ENCODE results near the gene GRIK5. TPM values are rescaled to one million over a fixed set of nuclear protein-coding genes. Genes with fewer than 3 reads are reported as not detected.

Gene GRIK5
- total and polyA plus RNA-seq, 4 donors = 0.09 to 0.42 (median 0.17) TPM; not detected in 1

DNA sequence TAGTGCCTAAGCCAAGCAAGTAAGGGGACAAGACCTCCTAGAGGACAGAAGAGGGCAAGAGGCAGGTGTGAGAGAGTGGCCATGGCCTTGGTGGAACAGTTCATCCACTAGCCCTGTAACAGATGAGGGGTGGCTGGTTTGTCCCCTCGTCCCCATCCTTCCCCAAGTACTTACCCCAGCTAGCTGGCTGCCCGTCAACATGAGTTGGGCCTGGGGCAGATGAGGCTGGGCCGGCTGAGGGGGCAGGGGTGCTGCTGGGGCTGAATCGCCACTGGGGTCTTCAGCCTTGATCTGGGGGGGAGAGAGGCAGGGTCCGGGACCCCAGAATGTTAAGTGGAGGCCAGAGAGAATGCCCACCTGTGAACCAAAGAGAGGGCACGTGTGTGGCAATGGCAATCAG, 47.1 kb upstream of the GRIK5 start:
- Histone ChIP-seq H3K27me3 (ENCODE audit: control insufficient read depth in 4 of 4, insufficient read depth in 4 of 4, low read length in 3 of 4) (no peaks in the 10 kb centered on the region), H3K4me1 (ENCODE audit: control insufficient read depth in 4 of 4, insufficient read depth in 4 of 4, low read length in 3 of 4) (no peaks in the 10 kb centered on the region), H3K9me3 (ENCODE audit: control insufficient read depth in 4 of 4, low read length in 3 of 4) (no peaks in the 10 kb centered on the region), H3K27ac (ENCODE audit: low read depth in 1 of 2, low read length in 2 of 2) (no peak overlapping the region), H3K9ac (ENCODE audit: low read depth in 1 of 2, low read length in 2 of 2) (no peak overlapping the region), H3K36me3 (ENCODE audit: control insufficient read depth in 4 of 4, insufficient read depth in 3 of 4, low read depth in 1 of 4, low read length in 3 of 4) (no peaks in the 10 kb centered on the region), H3K4me3 (ENCODE audit: low read depth in 1 of 3, low read length in 3 of 3) (no peak overlapping the region)
- WGBS = 91% methylated on average over 6 of the region's 6 CpGs
- TF ChIP-seq NR2F2 (IDR thresholded peaks at IDR 0.05) = no peak
- TF ChIP-seq GABPA (IDR thresholded peaks at IDR 0.05 in 1 of 2, conservative IDR thresholded peaks at IDR 0.05 in 1 of 2) = no peak
- no peak for TF ChIP-seq FOXA1 (IDR thresholded peaks at IDR 0.05)
- TF ChIP-seq HNF4G (IDR thresholded peaks at IDR 0.05) = no peak
- TF ChIP-seq, protein P1, sequence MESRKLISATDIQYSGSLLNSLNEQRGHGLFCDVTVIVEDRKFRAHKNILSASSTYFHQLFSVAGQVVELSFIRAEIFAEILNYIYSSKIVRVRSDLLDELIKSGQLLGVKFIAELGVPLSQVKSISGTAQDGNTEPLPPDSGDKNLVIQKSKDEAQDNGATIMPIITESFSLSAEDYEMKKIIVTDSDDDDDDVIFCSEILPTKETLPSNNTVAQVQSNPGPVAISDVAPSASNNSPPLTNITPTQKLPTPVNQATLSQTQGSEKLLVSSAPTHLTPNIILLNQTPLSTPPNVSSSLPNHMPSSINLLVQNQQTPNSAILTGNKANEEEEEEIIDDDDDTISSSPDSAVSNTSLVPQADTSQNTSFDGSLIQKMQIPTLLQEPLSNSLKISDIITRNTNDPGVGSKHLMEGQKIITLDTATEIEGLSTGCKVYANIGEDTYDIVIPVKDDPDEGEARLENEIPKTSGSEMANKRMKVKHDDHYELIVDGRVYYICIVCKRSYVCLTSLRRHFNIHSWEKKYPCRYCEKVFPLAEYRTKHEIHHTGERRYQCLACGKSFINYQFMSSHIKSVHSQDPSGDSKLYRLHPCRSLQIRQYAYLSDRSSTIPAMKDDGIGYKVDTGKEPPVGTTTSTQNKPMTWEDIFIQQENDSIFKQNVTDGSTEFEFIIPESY (IDR thresholded peaks at IDR 0.05) = no peak
- TF ChIP-seq, protein P2, sequence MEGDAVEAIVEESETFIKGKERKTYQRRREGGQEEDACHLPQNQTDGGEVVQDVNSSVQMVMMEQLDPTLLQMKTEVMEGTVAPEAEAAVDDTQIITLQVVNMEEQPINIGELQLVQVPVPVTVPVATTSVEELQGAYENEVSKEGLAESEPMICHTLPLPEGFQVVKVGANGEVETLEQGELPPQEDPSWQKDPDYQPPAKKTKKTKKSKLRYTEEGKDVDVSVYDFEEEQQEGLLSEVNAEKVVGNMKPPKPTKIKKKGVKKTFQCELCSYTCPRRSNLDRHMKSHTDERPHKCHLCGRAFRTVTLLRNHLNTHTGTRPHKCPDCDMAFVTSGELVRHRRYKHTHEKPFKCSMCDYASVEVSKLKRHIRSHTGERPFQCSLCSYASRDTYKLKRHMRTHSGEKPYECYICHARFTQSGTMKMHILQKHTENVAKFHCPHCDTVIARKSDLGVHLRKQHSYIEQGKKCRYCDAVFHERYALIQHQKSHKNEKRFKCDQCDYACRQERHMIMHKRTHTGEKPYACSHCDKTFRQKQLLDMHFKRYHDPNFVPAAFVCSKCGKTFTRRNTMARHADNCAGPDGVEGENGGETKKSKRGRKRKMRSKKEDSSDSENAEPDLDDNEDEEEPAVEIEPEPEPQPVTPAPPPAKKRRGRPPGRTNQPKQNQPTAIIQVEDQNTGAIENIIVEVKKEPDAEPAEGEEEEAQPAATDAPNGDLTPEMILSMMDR (IDR thresholded peaks at IDR 0.05; ENCODE audit: low read depth, low read length, missing input control) = no peak
- no peak for DNase-seq (ENCODE audit: low spot score)

DNA sequence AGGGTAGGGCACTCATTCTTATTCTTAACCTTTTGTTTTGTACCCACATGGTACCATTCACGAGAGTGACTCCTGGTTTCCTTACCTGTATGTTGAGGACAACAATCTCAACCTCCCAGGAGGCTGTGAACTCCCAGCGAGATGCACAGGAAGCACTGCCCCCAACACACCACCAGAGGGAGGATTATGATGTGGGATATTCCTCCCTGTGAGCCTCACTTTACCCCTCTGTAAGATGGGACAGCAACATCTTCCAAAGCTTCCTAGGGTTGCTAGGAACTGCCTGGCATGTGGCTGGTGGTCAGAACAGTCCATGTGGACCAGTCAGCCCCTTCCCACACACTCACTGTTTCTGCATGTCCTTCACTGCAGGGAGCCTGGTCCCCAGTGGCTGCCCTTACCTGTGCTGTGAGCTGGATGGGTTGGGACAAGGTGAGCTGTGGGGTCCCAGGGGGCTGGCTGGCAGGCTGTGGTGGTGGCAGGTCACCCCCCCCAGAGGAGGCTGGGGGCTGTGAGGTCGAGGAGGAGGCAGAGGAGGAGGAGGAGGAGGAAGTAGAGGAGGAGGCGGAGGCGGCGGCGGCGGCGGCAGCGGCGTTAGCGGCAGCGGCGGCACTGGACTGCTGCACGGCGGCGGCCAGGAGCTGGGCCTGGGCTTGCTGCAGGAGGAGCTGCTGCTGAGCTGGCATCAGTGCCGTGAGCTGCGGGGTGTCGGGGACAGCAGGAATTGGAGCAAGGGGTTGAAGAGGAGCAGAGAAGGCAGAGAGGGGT, 46.5 kb upstream of the GRIK5 start:
- 91% methylated on average over 20 of the region's 20 CpGs for WGBS
- H3K36me3 ChIP-seq (ENCODE audit: control insufficient read depth in 4 of 4, insufficient read depth in 3 of 4, low read depth in 1 of 4, low read length in 3 of 4) = no peaks in the 10 kb centered on the region

More for the DNA sequence above, 46.5 kb upstream of the GRIK5 start:
- H3K9ac ChIP-seq (ENCODE audit: low read depth in 1 of 2, low read length in 2 of 2) = no peak overlapping the region
- DNase-seq (ENCODE audit: low spot score) = no peak
- H3K27ac ChIP-seq (ENCODE audit: low read depth in 1 of 2, low read length in 2 of 2) = no peak overlapping the region
- no peaks in the 10 kb centered on the region for H3K9me3 ChIP-seq (ENCODE audit: control insufficient read depth in 4 of 4, low read length in 3 of 4)
- H3K27me3 ChIP-seq (ENCODE audit: control insufficient read depth in 4 of 4, insufficient read depth in 4 of 4, low read length in 3 of 4) = no peaks in the 10 kb centered on the region
- H3K4me1 ChIP-seq (ENCODE audit: control insufficient read depth in 4 of 4, insufficient read depth in 4 of 4, low read length in 3 of 4) = no peaks in the 10 kb centered on the region
- H3K4me3 ChIP-seq (ENCODE audit: low read depth in 1 of 3, low read length in 3 of 3) = no peak overlapping the region
- TF ChIP-seq EGR1 (IDR thresholded peaks at IDR 0.05; ENCODE audit: low read depth in 2 of 2) = no peak
- no peak for TF ChIP-seq HNF4A (conservative IDR thresholded peaks at IDR 0.05)
- TF ChIP-seq JUND (IDR thresholded peaks at IDR 0.05) = no peak
- TF ChIP-seq RAD21 (IDR thresholded peaks at IDR 0.05) = no peak
- TF ChIP-seq RXRA (IDR thresholded peaks at IDR 0.05) = no peak
- no peak for TF ChIP-seq NR2F2 (IDR thresholded peaks at IDR 0.05)
- TF ChIP-seq FOXA1 (IDR thresholded peaks at IDR 0.05) = no peak
- no peak for TF ChIP-seq SP1 (IDR thresholded peaks at IDR 0.05)
- TF ChIP-seq, protein P3, sequence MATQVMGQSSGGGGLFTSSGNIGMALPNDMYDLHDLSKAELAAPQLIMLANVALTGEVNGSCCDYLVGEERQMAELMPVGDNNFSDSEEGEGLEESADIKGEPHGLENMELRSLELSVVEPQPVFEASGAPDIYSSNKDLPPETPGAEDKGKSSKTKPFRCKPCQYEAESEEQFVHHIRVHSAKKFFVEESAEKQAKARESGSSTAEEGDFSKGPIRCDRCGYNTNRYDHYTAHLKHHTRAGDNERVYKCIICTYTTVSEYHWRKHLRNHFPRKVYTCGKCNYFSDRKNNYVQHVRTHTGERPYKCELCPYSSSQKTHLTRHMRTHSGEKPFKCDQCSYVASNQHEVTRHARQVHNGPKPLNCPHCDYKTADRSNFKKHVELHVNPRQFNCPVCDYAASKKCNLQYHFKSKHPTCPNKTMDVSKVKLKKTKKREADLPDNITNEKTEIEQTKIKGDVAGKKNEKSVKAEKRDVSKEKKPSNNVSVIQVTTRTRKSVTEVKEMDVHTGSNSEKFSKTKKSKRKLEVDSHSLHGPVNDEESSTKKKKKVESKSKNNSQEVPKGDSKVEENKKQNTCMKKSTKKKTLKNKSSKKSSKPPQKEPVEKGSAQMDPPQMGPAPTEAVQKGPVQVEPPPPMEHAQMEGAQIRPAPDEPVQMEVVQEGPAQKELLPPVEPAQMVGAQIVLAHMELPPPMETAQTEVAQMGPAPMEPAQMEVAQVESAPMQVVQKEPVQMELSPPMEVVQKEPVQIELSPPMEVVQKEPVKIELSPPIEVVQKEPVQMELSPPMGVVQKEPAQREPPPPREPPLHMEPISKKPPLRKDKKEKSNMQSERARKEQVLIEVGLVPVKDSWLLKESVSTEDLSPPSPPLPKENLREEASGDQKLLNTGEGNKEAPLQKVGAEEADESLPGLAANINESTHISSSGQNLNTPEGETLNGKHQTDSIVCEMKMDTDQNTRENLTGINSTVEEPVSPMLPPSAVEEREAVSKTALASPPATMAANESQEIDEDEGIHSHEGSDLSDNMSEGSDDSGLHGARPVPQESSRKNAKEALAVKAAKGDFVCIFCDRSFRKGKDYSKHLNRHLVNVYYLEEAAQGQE (IDR thresholded peaks at IDR 0.05) = no peak
- TF ChIP-seq TAF1 (conservative IDR thresholded peaks at IDR 0.05) = no peak
- TF ChIP-seq, protein P2 (IDR thresholded peaks at IDR 0.05; ENCODE audit: low read depth, low read length, missing input control) = no peak
- TF ChIP-seq GABPA (IDR thresholded peaks at IDR 0.05 in 1 of 2, conservative IDR thresholded peaks at IDR 0.05 in 1 of 2) = no peak
- no peak for TF ChIP-seq YY1 (IDR thresholded peaks at IDR 0.05)
- TF ChIP-seq HNF4G (IDR thresholded peaks at IDR 0.05) = no peak
- TF ChIP-seq, protein P4, sequence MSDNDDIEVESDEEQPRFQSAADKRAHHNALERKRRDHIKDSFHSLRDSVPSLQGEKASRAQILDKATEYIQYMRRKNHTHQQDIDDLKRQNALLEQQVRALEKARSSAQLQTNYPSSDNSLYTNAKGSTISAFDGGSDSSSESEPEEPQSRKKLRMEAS (IDR thresholded peaks at IDR 0.05) = no peak
- TF ChIP-seq FOXA2 (IDR thresholded peaks at IDR 0.05) = no peak
- TF ChIP-seq, protein P5, sequence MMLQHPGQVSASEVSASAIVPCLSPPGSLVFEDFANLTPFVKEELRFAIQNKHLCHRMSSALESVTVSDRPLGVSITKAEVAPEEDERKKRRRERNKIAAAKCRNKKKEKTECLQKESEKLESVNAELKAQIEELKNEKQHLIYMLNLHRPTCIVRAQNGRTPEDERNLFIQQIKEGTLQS (IDR thresholded peaks at IDR 0.05) = no peak
- TF ChIP-seq, protein P1 (IDR thresholded peaks at IDR 0.05) = no peak

Data from liver (tissue), 9 donors.